Measurements from ENCODE around the gene PACRG.

The PACRG gene

DNA sequence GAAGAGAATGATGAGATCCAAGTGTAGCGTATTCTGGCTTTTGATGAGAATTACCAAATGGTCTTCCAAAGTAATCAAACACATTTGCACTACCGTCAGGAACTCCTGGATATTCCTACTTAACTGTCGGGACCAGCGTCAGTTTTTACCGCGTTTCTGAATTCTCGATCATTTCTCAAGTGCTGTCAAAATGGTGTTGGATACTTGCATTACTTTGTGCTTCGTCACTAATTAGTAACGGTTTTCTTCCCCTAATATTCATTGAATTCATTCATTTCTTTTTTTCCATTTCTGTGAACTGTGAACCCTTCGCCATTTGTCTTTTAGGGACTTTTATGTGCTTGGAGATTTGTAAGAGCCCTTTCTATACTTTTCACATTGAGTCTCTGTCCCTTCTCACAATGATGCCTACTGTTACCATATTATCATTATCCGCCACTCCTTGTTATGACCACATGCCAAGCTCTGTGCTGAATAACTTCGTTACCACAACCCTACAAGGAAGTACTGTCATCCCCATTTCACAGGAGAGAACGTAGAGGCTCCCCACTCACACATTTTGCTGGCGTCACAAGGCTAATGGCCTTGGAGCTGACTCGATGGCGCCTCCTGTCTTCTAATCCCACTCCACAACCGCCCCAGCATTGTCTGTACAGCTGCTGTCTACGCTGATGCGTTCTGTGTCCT lies 612.6 kb downstream of the PACRG start:
- no peak overlapping the region for H3K27ac ChIP-seq
- no peak for DNase-seq (ENCODE audit: low spot score)
- TF ChIP-seq, protein P1, sequence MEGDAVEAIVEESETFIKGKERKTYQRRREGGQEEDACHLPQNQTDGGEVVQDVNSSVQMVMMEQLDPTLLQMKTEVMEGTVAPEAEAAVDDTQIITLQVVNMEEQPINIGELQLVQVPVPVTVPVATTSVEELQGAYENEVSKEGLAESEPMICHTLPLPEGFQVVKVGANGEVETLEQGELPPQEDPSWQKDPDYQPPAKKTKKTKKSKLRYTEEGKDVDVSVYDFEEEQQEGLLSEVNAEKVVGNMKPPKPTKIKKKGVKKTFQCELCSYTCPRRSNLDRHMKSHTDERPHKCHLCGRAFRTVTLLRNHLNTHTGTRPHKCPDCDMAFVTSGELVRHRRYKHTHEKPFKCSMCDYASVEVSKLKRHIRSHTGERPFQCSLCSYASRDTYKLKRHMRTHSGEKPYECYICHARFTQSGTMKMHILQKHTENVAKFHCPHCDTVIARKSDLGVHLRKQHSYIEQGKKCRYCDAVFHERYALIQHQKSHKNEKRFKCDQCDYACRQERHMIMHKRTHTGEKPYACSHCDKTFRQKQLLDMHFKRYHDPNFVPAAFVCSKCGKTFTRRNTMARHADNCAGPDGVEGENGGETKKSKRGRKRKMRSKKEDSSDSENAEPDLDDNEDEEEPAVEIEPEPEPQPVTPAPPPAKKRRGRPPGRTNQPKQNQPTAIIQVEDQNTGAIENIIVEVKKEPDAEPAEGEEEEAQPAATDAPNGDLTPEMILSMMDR (conservative IDR thresholded peaks at IDR 0.05; ENCODE audit: low read depth) = no peak
- CTCF ChIA-PET = interaction anchor here (0.6 to 0.7 kb wide), 2 partner anchors 98 to 829 kb away, joined by 3 to 4 read pairs; no protein-coding TSS in a partner anchor
- POLR2A ChIA-PET (ENCODE audit: low non-redundant PET) = no interaction called here

DNA sequence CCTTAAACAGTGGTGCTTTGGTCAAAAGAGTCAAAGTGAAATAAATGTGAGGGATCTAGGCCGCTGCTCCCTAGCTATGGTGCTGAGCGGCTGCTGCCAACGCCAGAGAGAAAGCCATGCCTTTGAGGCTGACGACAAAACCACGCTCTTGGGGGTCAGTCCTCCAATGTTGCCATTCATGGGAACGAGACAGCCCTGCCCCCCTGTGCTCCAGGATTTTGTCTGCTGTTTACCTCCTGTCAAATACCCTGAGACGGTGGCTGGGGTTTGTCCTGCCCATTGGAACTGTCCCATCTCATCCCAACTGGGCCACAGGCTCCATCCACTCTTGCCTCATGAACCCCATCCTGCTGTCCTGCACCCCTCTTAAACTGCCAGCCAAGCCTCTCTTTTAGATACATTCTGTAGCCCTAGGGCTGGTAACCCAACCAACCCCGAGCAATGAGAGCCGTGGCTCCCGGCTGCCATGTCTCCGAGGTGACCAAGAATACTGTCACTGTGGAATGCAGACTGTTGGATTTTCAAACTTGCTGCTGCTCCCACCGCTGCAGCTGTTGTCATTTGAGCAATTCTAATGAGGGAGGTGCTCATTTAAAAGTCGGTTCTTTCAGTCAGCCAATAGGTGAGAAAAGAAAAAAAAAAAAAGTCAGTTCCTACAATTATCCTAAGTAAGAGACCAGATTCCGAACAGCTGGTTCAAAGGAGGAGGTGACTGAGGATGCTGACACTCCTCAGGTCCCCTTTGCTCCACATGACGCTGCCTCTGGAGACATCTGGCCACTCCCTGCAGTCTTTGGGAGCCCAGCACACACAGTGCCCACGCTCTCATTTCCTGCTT lies 613.7 kb downstream of the PACRG start:
- ChIA-PET CTCF (interaction anchor here (0.6 to 0.7 kb wide), 2 partner anchors 828 to 959 kb away, joined by 3 to 4 read pairs; no protein-coding TSS in a partner anchor), POLR2A (ENCODE audit: low non-redundant PET) (no interaction called here)
- H3K27ac ChIP-seq = no peak overlapping the region
- TF ChIP-seq, protein P1 (conservative IDR thresholded peaks at IDR 0.05; ENCODE audit: low read depth) = no peak
- no peak for DNase-seq (ENCODE audit: low spot score)

DNA sequence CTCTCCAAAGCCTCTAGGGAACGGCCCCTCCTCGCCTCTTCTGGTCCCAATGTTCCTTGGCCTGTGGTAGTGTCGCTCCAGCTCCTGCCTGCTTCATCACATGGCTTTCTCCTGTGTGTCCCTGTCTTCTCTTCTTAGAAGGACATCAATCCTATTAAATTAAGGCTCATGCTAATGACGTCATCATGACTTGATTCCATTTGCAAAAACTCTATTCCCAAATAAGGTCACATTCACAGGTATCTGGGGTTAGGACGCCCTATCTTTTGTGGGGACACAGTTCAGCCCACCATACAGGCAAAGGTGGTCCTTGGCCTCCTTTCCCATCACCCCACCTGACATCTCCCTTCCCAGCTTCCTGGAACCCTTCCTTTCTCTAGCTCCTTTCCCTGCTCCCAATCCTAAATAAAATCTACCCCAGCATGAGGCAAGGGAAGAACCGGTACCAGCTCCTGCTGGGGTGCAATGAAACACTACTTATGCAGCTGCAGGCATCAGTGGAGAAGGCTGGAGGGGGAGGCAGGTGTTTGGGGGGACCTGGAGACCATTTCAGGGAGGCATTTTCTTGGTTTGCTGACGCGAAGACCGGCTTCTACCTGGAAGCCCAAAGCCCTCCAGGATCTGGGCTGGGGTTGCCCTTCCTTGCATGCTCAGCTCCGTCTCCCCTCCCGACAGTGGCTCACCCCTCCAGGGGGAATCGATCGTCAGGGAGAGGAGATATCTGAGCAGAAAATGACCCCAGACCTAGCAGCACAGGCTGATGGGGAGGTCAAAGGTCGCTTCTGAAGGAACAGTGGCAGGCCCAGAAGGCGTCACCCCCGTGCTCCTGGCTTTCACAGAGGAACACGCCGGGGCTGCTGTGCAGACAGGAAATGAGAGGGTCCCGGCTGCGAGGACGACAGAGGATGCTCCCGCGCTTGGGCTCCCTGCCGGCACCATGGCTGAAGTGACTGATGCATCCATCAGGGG lies 615.1 kb downstream of the PACRG start:
- POLR2A ChIA-PET (ENCODE audit: low non-redundant PET) = no interaction called here
- TF ChIP-seq, protein P1 (conservative IDR thresholded peaks at IDR 0.05; ENCODE audit: low read depth) = no peak
- CTCF ChIA-PET = no interaction called here
- DNase-seq (ENCODE audit: low spot score) = no peak
- no peak overlapping the region for H3K27ac ChIP-seq

DNA sequence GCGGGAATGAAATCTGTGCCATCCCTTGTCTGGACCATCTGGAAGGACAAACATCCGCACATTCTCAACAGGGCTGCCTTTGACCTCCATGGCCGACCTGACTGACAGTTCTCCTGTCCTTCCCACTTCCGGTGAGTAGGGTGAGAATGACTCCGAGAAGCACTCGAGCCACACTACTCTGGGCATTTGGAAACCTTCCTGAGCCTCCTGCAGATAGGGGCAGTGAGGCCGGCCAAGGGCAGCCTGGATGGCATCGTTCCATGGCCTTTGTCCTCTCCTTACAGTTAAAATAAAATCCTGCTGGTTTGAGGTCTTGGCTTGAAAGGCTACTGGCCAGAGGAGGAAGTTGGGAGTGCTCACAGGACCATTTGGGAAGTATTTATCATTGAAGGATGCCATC lies 615.8 kb downstream of the PACRG start:
- TF ChIP-seq, protein P1 (conservative IDR thresholded peaks at IDR 0.05; ENCODE audit: low read depth) = no peak
- ChIA-PET CTCF (no interaction called here), POLR2A (ENCODE audit: low non-redundant PET) (no interaction called here)
- no peak overlapping the region for H3K27ac ChIP-seq
- no peak for DNase-seq (ENCODE audit: low spot score)

DNA sequence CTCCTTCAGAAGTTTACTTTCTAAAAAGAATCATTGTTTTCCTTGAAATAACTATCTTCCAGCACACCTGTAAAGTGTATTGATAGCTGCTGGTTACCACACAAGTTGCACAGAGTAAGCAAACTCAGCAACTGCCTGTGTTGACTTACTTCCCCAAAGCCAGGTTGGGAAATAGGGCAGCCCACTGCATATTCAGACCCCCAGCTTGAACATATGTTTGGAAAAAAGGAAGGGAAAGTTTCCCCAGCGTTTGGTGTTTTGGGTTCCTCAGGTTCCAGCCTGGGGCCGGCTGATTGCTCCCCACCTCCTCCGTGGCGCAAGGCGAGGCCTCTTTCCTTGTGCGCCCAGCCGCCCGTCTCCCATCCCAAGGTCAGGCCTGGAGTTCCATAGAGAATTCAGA lies 616.6 kb downstream of the PACRG start:
- TF ChIP-seq, protein P1 (conservative IDR thresholded peaks at IDR 0.05; ENCODE audit: low read depth) = no peak
- no peak overlapping the region for H3K27ac ChIP-seq
- POLR2A ChIA-PET (ENCODE audit: low non-redundant PET) = no interaction called here
- DNase-seq (ENCODE audit: low spot score) = no peak
- CTCF ChIA-PET = interaction anchor here (0.6 kb wide), 2 partner anchors 37 to 72 kb away, joined by 3 to 5 read pairs; no protein-coding TSS in a partner anchor

DNA sequence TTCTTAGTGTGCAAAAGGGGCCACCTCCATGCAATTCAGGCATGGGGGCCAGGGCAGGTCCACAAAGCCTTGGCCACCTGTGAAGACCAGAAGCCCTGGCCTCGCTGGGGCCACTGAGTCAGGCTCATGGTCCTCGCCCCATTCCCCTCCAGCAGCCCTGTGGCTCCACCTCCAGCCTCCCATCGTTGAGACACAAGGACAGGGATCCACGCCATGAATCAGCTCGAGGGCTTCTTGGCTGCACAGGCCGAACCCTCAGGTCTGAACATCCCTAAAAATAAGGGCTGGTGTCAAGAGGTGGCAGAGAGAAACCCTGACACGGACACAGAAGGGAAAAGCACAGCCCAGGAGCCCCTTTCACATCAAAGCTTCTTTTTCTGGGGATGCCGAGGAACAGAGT lies 618.2 kb downstream of the PACRG start:
- TF ChIP-seq, protein P1 (conservative IDR thresholded peaks at IDR 0.05; ENCODE audit: low read depth) = no peak
- DNase-seq (ENCODE audit: low spot score) = no peak
- H3K27ac ChIP-seq = no peak overlapping the region
- CTCF ChIA-PET = interaction anchor here (0.5 kb wide), 1 partner anchor 71 kb away, joined by 4 read pairs; no protein-coding TSS in a partner anchor
- POLR2A ChIA-PET (ENCODE audit: low non-redundant PET) = no interaction called here

Data from RWPE1 (cell line).